Measurements from ENCODE around the gene C1orf35. TPM values are rescaled to one million over a fixed set of nuclear protein-coding genes. Genes with fewer than 3 reads are reported as not detected.

C1orf35 gene
- total RNA-seq, 6 experiments from 2014 or later = 10.4 to 17.2 (median 12.5) TPM

- Mint-ChIP-seq H3K36me3 (ENCODE audit: low read depth) (peaks cover 5% of the 10 kb centered on the region; the same call in 1 of the 2 replicates), H3K9me3 (no peaks in the 10 kb centered on the region), H3K27ac (no peak overlapping the region), H3K27me3 (ENCODE audit: insufficient read depth) (peaks cover 2% of the 10 kb centered on the region), H3K4me3 (peak overlapping the region; percentile 99; the same call in 1 of the 2 replicates), H3K4me1 (ENCODE audit: low read depth) (peaks cover 15% of the 10 kb centered on the region)
- no peak for DNase-seq
- TF ChIP-seq CTCF (IDR thresholded peaks at IDR 0.05) = no peak
These were observed 41.3 kb upstream of the C1orf35 start for GRCh38 chr1:228144193-228144992.

GRCh38 chr1:228143480-228144192 is 40.5 kb upstream of the C1orf35 start:
- peak overlapping the region; percentile 51 for H3K27ac Mint-ChIP-seq
- TF ChIP-seq CTCF (IDR thresholded peaks at IDR 0.05) = no peak
- H3K27me3 Mint-ChIP-seq (ENCODE audit: insufficient read depth) = peaks cover 2% of the 10 kb centered on the region
- peaks cover 15% of the 10 kb centered on the region for H3K4me1 Mint-ChIP-seq (ENCODE audit: low read depth)
- no peaks in the 10 kb centered on the region for H3K9me3 Mint-ChIP-seq
- DNase-seq = no peak
- peak overlapping the region; percentile 99 for H3K4me3 Mint-ChIP-seq
- peaks cover 5% of the 10 kb centered on the region; the same call in 1 of the 2 replicates for H3K36me3 Mint-ChIP-seq (ENCODE audit: low read depth)

GRCh38 chr1:228142701-228143136 is 39.6 kb upstream of the C1orf35 start:
- Mint-ChIP-seq H3K4me3 (peak overlapping the region; percentile 99), H3K27me3 (ENCODE audit: insufficient read depth) (peaks cover 2% of the 10 kb centered on the region), H3K36me3 (ENCODE audit: low read depth) (peaks cover 5% of the 10 kb centered on the region; the same call in 1 of the 2 replicates), H3K27ac (peak overlapping the region; percentile 51), H3K9me3 (no peaks in the 10 kb centered on the region), H3K4me1 (ENCODE audit: low read depth) (peaks cover 15% of the 10 kb centered on the region)
- no peak for TF ChIP-seq CTCF (IDR thresholded peaks at IDR 0.05)
- DNase-seq = no peak

GRCh38 chr1:228142155-228142691 is 39.1 kb upstream of the C1orf35 start:
- H3K4me3 Mint-ChIP-seq = peak overlapping the region; percentile 99
- H3K9me3 Mint-ChIP-seq = no peaks in the 10 kb centered on the region
- H3K4me1 Mint-ChIP-seq (ENCODE audit: low read depth) = peaks cover 15% of the 10 kb centered on the region
- no peak for TF ChIP-seq CTCF (IDR thresholded peaks at IDR 0.05)
- H3K36me3 Mint-ChIP-seq (ENCODE audit: low read depth) = peaks cover 5% of the 10 kb centered on the region; the same call in 1 of the 2 replicates
- peak overlapping the region; percentile 98; the same call in 1 of the 2 replicates for H3K27ac Mint-ChIP-seq
- H3K27me3 Mint-ChIP-seq (ENCODE audit: insufficient read depth) = peaks cover 2% of the 10 kb centered on the region
- no peak for DNase-seq

GRCh38 chr1:228141226-228142044 is 38.3 kb upstream of the C1orf35 start:
- DNase-seq = no peak
- Mint-ChIP-seq H3K4me3 (peak overlapping the region; percentile 99), H3K36me3 (ENCODE audit: low read depth) (peaks cover 5% of the 10 kb centered on the region; the same call in 1 of the 2 replicates)

More at GRCh38 chr1:228141226-228142044, 38.3 kb upstream of the C1orf35 start:
- Mint-ChIP-seq H3K4me1 (ENCODE audit: low read depth) (peaks cover 15% of the 10 kb centered on the region), H3K9me3 (no peaks in the 10 kb centered on the region), H3K27me3 (ENCODE audit: insufficient read depth) (peaks cover 2% of the 10 kb centered on the region), H3K27ac (peak overlapping the region; percentile 98)
- TF ChIP-seq CTCF (IDR thresholded peaks at IDR 0.05) = no peak

Data from HFFc6 (cell line).